Ascending aorta (tissue), 2 donors: ENCODE results near the gene TIMP2. TPM values are rescaled to one million over a fixed set of nuclear protein-coding genes. Genes with fewer than 3 reads are reported as not detected.
"Not testable (repeated sequence)": the region's sequence is repeated elsewhere in the genome, so short reads cannot be mapped to it uniquely, and the experiment has no call there.

Experiments
- DNase-seq, 2 donors: peaks; one replicate each; pipeline ENCODE4 v3.0.0-alpha.2; 2019; ENCODE audit warnings: low spot score in 2 of 2
- H3K27ac ChIP-seq, 2 donors: fragments of 200-600 bp; sonication (generic); one replicate each; pipeline ENCODE4 v1.5.1; 2016 to 2017; ENCODE audit warnings: mild to moderate bottlenecking in 1 of 2
- H3K27me3 ChIP-seq: fragments of 200-600 bp; sonication (generic); one replicate; pipeline ENCODE4 v1.5.1; 2017
- H3K36me3 ChIP-seq, 2 donors: fragments of 200-600 bp; sonication (generic); one replicate each; pipeline ENCODE4 v1.5.1; 2016
- H3K4me1 ChIP-seq, 2 donors: fragments of 200-600 bp; sonication (generic); one replicate each; pipeline ENCODE4 v1.5.1; 2016 to 2017; ENCODE audit warnings: mild to moderate bottlenecking in 1 of 2
- H3K4me3 ChIP-seq, 2 donors: fragments of 200-600 bp; sonication (generic); one replicate each; pipeline ENCODE4 v1.5.1; 2016 to 2017; ENCODE audit warnings: mild to moderate bottlenecking in 1 of 2
- H3K9me3 ChIP-seq, 2 donors: fragments of 200-600 bp; sonication (generic); one replicate each; pipeline ENCODE4 v1.5.1; 2016
- intact Hi-C: fragments of 100-400 bp; cut with DNase I; formaldehyde crosslinking; loops from one replicate; pipeline ENCODE4 v1.15.1; 2023
- total RNA-seq: library from RNA; depleted of rRNA; stranded (reverse); fragments of >200 nt; gene quantifications from one replicate; pipeline ENCODE4 v1.1.0, GENCODE V29; 2016
- TF ChIP-seq, protein P1 (sequence below), 3 experiments: fragments of 200-600 bp in 2 of 3; fragments of 450-650 bp in 1 of 3; sonication (generic) in 2 of 3; IDR thresholded peaks; one replicate each; pipeline ENCODE4 v1.5.1; 2016 to 2019; ENCODE audit warnings: antibody characterized with exemption in 3 of 3, mild to moderate bottlenecking in 1 of 3, moderate library complexity in 1 of 3

TIMP2 gene
- total RNA-seq, 1 donor from 2014 or later, result 278 TPM

DNA sequence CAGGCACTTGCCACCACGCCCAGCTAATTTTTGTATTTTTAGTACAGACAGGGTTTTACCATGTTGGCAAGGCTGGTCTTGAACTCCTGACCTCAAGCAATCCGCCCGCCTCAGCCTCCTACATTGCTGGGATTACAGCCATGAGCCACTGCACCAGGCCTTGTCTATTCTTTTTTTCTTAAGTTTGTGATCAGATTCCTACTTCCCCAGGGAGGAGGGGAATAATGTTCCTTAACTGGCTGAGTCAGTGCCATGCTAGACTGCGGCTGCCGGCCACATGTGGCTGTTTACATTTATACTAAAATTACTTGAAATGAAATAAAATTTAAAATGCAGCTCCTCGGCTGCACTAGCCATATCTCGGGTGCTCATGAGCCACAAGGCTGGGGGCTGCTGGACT lies 56.8 kb downstream of the TIMP2 start:
- no peak for DNase-seq
- Histone ChIP-seq H3K9me3 (no peaks in the 10 kb centered on the region), H3K27ac (peak overlapping the region; percentile 48 to 56), H3K36me3 (peaks cover 48 to 63% of the 10 kb centered on the region in 2 donors), H3K27me3 (no peaks in the 10 kb centered on the region), H3K4me3 (no peak overlapping the region), H3K4me1 (peaks cover 5 to 24% of the 10 kb centered on the region in 2 donors)
- intact Hi-C loops, result no loop called here
- TF ChIP-seq, protein P1, sequence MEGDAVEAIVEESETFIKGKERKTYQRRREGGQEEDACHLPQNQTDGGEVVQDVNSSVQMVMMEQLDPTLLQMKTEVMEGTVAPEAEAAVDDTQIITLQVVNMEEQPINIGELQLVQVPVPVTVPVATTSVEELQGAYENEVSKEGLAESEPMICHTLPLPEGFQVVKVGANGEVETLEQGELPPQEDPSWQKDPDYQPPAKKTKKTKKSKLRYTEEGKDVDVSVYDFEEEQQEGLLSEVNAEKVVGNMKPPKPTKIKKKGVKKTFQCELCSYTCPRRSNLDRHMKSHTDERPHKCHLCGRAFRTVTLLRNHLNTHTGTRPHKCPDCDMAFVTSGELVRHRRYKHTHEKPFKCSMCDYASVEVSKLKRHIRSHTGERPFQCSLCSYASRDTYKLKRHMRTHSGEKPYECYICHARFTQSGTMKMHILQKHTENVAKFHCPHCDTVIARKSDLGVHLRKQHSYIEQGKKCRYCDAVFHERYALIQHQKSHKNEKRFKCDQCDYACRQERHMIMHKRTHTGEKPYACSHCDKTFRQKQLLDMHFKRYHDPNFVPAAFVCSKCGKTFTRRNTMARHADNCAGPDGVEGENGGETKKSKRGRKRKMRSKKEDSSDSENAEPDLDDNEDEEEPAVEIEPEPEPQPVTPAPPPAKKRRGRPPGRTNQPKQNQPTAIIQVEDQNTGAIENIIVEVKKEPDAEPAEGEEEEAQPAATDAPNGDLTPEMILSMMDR (IDR thresholded peaks at IDR 0.05), result no peak

DNA sequence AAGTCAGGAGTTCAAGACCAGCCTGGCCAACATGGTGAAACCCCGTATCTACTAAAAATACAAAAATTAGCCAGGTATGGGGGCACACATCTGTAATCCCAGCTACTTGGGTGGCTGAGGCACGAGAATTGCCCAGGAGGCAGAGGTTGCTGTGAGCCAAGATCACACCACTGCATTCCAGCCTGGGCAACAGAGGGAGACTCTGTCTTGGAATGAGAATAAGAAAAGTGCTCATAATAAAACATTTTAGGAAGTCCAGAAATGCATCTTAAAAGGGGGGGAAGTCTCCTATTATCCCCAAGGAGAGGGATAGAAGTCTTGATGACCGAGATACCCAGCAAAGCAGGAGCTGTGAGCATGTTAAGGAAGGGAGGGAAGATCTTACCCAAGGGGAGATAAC lies 58.1 kb downstream of the TIMP2 start:
- Histone ChIP-seq H3K27ac (peak overlapping the region in 1 of 2 donors; percentile 56), H3K36me3 (peaks cover 38 to 50% of the 10 kb centered on the region in 2 donors), H3K4me1 (peaks cover 5 to 29% of the 10 kb centered on the region in 2 donors)
- H3K4me3 ChIP-seq, H3K9me3 ChIP-seq, intact Hi-C loops, DNase-seq, H3K27me3 ChIP-seq: not testable (repeated sequence)

DNA sequence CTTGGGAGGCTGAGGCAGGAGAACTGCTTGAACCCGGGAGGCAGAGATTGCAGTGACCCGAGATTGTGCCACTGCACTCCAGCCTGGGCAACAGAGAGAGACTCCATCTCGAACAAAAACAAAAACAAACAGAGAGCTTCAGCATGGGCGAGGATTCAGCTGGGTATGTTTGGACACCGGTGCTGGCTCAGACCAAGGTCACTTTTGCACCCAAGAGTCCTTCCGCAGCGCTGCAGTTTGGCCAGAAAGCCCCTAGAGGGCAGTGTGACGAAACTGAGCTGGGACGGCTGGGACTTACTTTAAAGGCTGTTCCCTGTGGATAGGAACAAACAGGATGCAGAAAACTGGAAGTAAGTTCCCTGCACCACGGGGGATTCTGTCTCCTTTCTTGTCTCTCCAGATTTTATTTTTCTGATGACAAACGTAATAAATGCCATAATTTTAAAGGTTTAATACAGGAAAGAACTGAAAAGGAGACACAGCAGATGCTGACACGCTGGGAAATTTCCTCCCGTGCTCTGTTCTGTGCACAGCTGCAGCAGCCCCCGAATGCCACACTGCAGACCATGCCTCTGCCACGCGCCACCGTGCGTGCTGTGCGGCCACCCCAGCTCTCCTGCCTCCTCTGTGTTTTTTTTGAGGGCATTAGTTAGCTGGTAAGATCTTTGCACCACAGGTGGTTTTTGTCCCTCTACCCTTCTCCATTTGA lies 59.4 kb downstream of the TIMP2 start:
- Histone ChIP-seq H3K27me3 (no peaks in the 10 kb centered on the region), H3K27ac (peak overlapping the region; percentile 31 to 50), H3K4me1 (peaks cover 5 to 39% of the 10 kb centered on the region in 2 donors), H3K4me3 (no peak overlapping the region), H3K9me3 (no peaks in the 10 kb centered on the region), H3K36me3 (peaks cover 34 to 43% of the 10 kb centered on the region in 2 donors)
- TF ChIP-seq, protein P1 (IDR thresholded peaks at IDR 0.05), result peak; percentile 89 to 96 (median 94)
- intact Hi-C loops, result loop anchor here (1.0 kb wide), 1 partner anchor 105 kb away; no protein-coding TSS in a partner anchor
- DNase-seq, result peak in 1 of 2 donors; percentile 90

DNA sequence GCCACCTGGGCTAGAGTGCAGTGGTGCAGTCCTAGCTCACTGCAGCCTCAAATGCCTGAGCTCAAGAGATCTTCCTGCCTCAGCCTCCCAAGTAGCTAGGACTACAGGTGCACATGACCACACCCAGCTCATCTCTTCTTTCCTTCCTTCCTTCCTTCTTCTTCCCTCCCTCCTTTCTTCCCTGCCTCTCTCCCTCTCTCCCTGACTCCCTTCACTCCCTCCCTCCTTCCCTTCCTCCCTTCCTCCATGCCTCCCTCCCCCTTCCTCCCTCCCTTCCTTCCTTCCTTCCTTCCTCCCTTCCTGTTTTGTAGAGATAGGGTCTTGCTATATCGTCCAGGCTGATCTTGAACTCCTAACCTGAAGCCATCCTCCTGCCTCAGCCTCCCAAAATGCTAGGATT lies 61.1 kb downstream of the TIMP2 start:
- peaks cover 23 to 29% of the 10 kb centered on the region in 2 donors for H3K36me3 ChIP-seq
- peaks cover 5 to 39% of the 10 kb centered on the region in 2 donors for H3K4me1 ChIP-seq
- H3K9me3 ChIP-seq, result no peaks in the 10 kb centered on the region
- peak overlapping the region; percentile 81 to 88 for H3K27ac ChIP-seq
- no peaks in the 10 kb centered on the region for H3K27me3 ChIP-seq
- TF ChIP-seq, protein P1 (IDR thresholded peaks at IDR 0.05), result no peak
- no peak overlapping the region for H3K4me3 ChIP-seq
- no peak for DNase-seq
- intact Hi-C loops, result no loop called here

DNA sequence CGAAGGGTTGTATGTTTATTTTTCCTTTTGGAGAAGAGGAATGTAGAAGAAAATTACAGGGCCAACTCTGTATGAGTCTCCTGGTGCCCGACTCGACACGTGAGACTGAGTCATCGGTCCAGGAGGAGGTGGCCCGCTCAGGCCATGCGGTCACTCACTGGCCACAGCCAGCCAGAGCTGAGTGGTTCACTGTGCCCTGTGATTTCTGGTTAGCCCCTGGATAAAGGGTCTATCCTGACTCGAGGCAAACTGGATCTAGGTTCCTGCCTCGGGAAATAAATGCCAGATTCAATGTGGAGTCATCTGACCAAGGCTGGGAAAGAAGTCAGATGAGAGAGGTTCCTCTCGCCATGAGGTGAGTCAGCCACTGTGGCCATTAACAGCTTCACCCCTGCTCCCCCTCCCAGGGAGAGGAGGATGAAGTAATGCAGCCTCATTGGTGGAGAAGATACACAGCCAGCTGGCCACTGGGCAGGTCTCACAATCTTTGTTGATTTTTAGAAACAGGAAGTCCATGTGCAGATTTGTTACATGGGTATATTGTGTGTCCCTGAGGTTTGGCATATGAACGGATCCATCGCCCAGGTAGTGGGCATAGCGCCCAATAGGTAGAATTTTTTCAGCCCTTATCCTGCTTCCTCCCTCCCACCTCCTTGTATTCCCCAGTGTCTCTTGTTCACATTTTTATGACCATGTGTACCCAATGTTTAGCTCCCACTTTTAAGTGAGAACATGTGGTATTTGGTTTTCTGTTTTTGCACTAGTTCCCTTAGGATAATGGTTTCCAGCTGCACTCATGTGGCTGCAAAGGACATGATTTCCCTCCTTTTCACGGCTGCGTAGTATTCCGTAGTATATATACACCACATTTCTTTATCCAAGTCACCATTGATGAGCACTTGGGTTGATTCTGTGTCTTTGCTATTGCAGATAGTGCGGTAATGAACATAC lies 62.8 kb downstream of the TIMP2 start:
- peaks cover 5 to 28% of the 10 kb centered on the region in 2 donors for H3K4me1 ChIP-seq
- intact Hi-C loops, result loop anchor here (1.0 to 2.0 kb wide), 3 partner anchors 21 to 72 kb away; partner anchors contain the start of gene TIMP2
- peak; percentile 92 to 96 for DNase-seq
- TF ChIP-seq, protein P1 (IDR thresholded peaks at IDR 0.05), result no peak
- H3K27ac ChIP-seq, result peak overlapping the region; percentile 81 to 88
- H3K9me3 ChIP-seq, result no peaks in the 10 kb centered on the region
- no peaks in the 10 kb centered on the region for H3K27me3 ChIP-seq
- H3K36me3 ChIP-seq, result peaks cover 9 to 21% of the 10 kb centered on the region in 2 donors
- H3K4me3 ChIP-seq, result peak overlapping the region in 1 of 2 donors; percentile 0
